ENCODE results near the gene PARP12.

DNA sequence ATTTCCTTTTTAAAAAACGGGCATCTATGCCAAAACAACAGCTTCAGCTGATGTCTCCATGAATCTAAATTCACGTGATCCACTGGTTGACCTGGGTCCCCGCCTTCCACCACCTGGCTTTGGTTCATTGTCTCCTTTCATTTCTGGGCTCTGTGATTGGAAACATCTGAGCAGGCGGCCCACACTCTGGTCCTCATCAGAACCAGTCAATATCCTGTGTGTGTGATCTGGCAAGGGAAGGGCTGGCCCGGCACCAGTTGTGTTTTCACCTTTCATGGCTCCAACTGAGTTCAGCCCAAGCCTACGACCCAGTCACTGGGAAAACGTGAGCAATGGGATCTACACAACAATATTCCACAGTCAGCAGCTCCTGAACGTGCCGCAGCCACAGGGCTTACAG, 46.2 kb downstream of the PARP12 start:
- TF ChIP-seq, protein P1, sequence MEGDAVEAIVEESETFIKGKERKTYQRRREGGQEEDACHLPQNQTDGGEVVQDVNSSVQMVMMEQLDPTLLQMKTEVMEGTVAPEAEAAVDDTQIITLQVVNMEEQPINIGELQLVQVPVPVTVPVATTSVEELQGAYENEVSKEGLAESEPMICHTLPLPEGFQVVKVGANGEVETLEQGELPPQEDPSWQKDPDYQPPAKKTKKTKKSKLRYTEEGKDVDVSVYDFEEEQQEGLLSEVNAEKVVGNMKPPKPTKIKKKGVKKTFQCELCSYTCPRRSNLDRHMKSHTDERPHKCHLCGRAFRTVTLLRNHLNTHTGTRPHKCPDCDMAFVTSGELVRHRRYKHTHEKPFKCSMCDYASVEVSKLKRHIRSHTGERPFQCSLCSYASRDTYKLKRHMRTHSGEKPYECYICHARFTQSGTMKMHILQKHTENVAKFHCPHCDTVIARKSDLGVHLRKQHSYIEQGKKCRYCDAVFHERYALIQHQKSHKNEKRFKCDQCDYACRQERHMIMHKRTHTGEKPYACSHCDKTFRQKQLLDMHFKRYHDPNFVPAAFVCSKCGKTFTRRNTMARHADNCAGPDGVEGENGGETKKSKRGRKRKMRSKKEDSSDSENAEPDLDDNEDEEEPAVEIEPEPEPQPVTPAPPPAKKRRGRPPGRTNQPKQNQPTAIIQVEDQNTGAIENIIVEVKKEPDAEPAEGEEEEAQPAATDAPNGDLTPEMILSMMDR (IDR thresholded peaks at IDR 0.05): no peak
- TF ChIP-seq POLR2A (IDR thresholded peaks at IDR 0.05): no peak
